K562 (cell line): ENCODE measurements around the gene TSPAN18. TPM values are rescaled to one million over a fixed set of nuclear protein-coding genes. Genes with fewer than 3 reads are reported as not detected.

Experiments
- ATAC-seq: fragments of 200-7000 bp; cut with Tn5 transposase; 3 replicates; pipeline ENCODE4 v1.9.1; 2020; ENCODE audit warnings: moderate library complexity
- BruUV-seq: library from RNA; stranded (reverse); fragments of 400-500 nt; replicated peaks from 2 replicates; lab custom pipeline; 2021; lab: Mats Ljungman, UMichigan
- CTCF ChIA-PET: fragments of 300-600 bp; formaldehyde crosslinking; extraction: SDS; loops from one replicate; lab custom pipeline; 2021; ENCODE audit warnings: low intra/inter-chr PET ratio; lab: Yijun Ruan, JAX
- POLR2A ChIA-PET: fragments of 300-600, 350-650 bp; sonication (Branson Sonifier 250); formaldehyde crosslinking; extraction: SDS; loops from one replicate; lab custom pipeline; 2021; ENCODE audit warnings: antibody characterized with exemption, inconsistent platforms; lab: Yijun Ruan, JAX
- DNase-seq, 4 experiments: peaks; one replicate each; pipeline versions ENCODE4 v3.0.0 to v3.0.0-alpha.2; 2011 to 2018; ENCODE audit warnings: low spot score in 3 of 4, mixed read lengths in 3 of 4; ENCODE audit errors: extremely low read depth in 1 of 4
- FAIRE-seq: peaks from 2 replicates; lab custom pipeline; 2011; peaks lifted over from hg19 to GRCh38; lab: Jason Lieb, UNC
- H2AFZ ChIP-seq: 2 replicates; pipeline ENCODE4 v1.6.0; 2011; ENCODE audit warnings: low read depth, low read length, control low read depth, inconsistent platforms
- H3K27ac ChIP-seq: fragments of 200-600 bp; 3 replicates; pipeline ENCODE4 v1.8.0; 2011; ENCODE audit warnings: low read depth, mild to moderate bottlenecking, control low read depth, inconsistent platforms, low read length, moderate library complexity, mixed read lengths; ENCODE audit errors: extremely low read depth
- H3K27me3 ChIP-seq, 2 experiments: fragments of 300-600 bp in 1 of 2; 2 replicates in 1 of 2; 3 replicates in 1 of 2; pipeline versions ENCODE4 v1.6.0 to v1.8.0; 2011; ENCODE audit warnings: inconsistent platforms in 2 of 2, low read length in 2 of 2, mild to moderate bottlenecking in 1 of 2, mixed read lengths in 1 of 2, moderate library complexity in 1 of 2; ENCODE audit not compliant: control insufficient read depth in 2 of 2, insufficient read depth in 2 of 2
- H3K36me3 ChIP-seq: fragments of 300-600 bp; 3 replicates; pipeline ENCODE4 v1.8.0; 2011; ENCODE audit warnings: mild to moderate bottlenecking, low read length, inconsistent platforms; ENCODE audit not compliant: control insufficient read depth, insufficient read depth
- H3K4me1 ChIP-seq, 2 experiments: fragments of 200-600 bp in 1 of 2; replicated peaks in 1 of 2; 2 replicates in 1 of 2; 3 replicates in 1 of 2; pipeline versions ENCODE4 v1.5.1 to v1.8.0; 2011; ENCODE audit warnings: inconsistent platforms in 2 of 2, low read length in 2 of 2, mild to moderate bottlenecking in 1 of 2, mixed read lengths in 1 of 2, moderate library complexity in 1 of 2; ENCODE audit not compliant: control insufficient read depth in 2 of 2, insufficient read depth in 2 of 2
- H3K4me2 ChIP-seq: 2 replicates; pipeline ENCODE4 v1.6.1; 2011; ENCODE audit warnings: low read length, control low read depth, inconsistent platforms, mixed read lengths; ENCODE audit not compliant: insufficient read depth
- H3K4me3 ChIP-seq: fragments of 200-600 bp; sonication (generic), shearing (Covaris generic); 2 replicates; pipeline ENCODE4 v1.5.1; 2016; ENCODE audit warnings: control low read depth, inconsistent platforms
- H3K79me2 ChIP-seq: fragments of 200-600 bp; 3 replicates; pipeline ENCODE4 v1.8.0; 2011; ENCODE audit warnings: low read length, inconsistent platforms; ENCODE audit not compliant: control insufficient read depth, insufficient read depth
- H3K9ac ChIP-seq, 2 experiments: 2 replicates each; pipeline versions ENCODE4 v1.6.0 to v1.6.1; 2011; ENCODE audit warnings: low read depth in 2 of 2, low read length in 2 of 2, control low read depth in 1 of 2, inconsistent platforms in 1 of 2, mild to moderate bottlenecking in 1 of 2, mixed read lengths in 1 of 2; ENCODE audit not compliant: insufficient read depth in 1 of 2
- H3K9me1 ChIP-seq: one replicate; pipeline ENCODE4 v1.6.0; 2011; ENCODE audit warnings: inconsistent platforms, mild to moderate bottlenecking, low read length, moderate library complexity; ENCODE audit not compliant: control insufficient read depth, insufficient read depth
- H3K9me3 ChIP-seq: replicated peaks from 2 replicates; pipeline ENCODE4 v1.5.1; 2011; ENCODE audit warnings: low read depth, low read length, inconsistent platforms; ENCODE audit not compliant: control insufficient read depth, insufficient read depth
- H4K20me1 ChIP-seq: replicated peaks from 2 replicates; pipeline ENCODE4 v1.6.1; 2011; ENCODE audit warnings: low read length, inconsistent platforms, mixed read lengths; ENCODE audit not compliant: control insufficient read depth, insufficient read depth
- PTTG1 ChIP-seq: fragments of 450-650 bp; IDR thresholded peaks from 2 replicates; pipeline ENCODE4 v1.6.1; 2016; ENCODE audit warnings: low read depth, mild to moderate bottlenecking, missing genetic modification characterization, missing compliant biosample characterization
- RFX1 ChIP-seq: fragments of 450-650 bp; IDR thresholded peaks from 2 replicates; pipeline ENCODE4 v1.6.1; 2016; ENCODE audit warnings: mild to moderate bottlenecking, moderate library complexity
- SMAD3 ChIP-seq: fragments of 450-650 bp; formaldehyde crosslinking; conservative IDR thresholded peaks from 2 replicates; pipeline ENCODE4 v1.4.0; 2020; ENCODE audit warnings: mild to moderate bottlenecking
- TRIM28 ChIP-seq: fragments of 450-650 bp; IDR thresholded peaks from 2 replicates; pipeline ENCODE4 v1.6.1; 2017
- ZNF224 ChIP-seq: sonication (generic); formaldehyde crosslinking; IDR thresholded peaks from 2 replicates; pipeline ENCODE4 v1.8.0; 2022; ENCODE audit warnings: mild to moderate bottlenecking, missing genetic modification reagents
- ZNF444 ChIP-seq: fragments of 250-450 bp; sonication (Bioruptor Pico); IDR thresholded peaks from 2 replicates; pipeline ENCODE4 v1.4.0; 2020; ENCODE audit warnings: mild to moderate bottlenecking, moderate library complexity
- ZNF57 ChIP-seq: fragments of 450-650 bp; formaldehyde crosslinking; IDR thresholded peaks from 2 replicates; pipeline ENCODE4 v1.4.0; 2020; ENCODE audit warnings: mild to moderate bottlenecking, moderate library complexity
- WGBS: fragments of 100-300 bp; shearing (Covaris generic); methylation state at CpG from one replicate; pipeline ENCODE4 v1.1.6; 2016; ENCODE audit warnings: low coverage, mixed read lengths; ENCODE audit not compliant: insufficient coverage; ENCODE audit errors: missing lambda C conversion rate; 5-methylcytosine and 5-hydroxymethylcytosine counted together
- in situ Hi-C: fragments of 300-500 bp; cut with MboI; formaldehyde crosslinking; loops from 4 replicates; pipeline ENCODE4 v1.15.0; 2018; ENCODE audit warnings: inconsistent platforms, mixed read lengths
- intact Hi-C: fragments of 100-400 bp; cut with micrococcal nuclease; formaldehyde crosslinking; loops from 2 replicates; pipeline ENCODE4 v1.14.2; 2022
- polyA plus RNA-seq, 8 experiments: library from polyadenylated mRNA; depleted of rRNA in 4 of 8; stranded (reverse) in 5 of 8; unstranded in 3 of 8; fragments of >200 nt; fragmentation: Nextera tagmentation in 2 of 8; fragmentation: Illumina TruSeq in 1 of 8; extraction: Ambion mirVana in 2 of 8; extraction: Trizol in 1 of 8; gene quantifications; 2 replicates each; pipeline versions ENCODE4 v1.2.1 to v1.2.3, GENCODE V29; 2011 to 2014; ENCODE audit warnings: inconsistent platforms in 1 of 8, missing spikeins in 1 of 8
- total RNA-seq, 7 experiments: library from RNA; depleted of rRNA in 6 of 7; stranded (reverse); fragments of >200 nt in 6 of 7; fragmentation: Illumina TruSeq in 2 of 7; extraction: Trizol in 2 of 7; gene quantifications; 2 replicates each; pipeline versions ENCODE4 v1.2.1 to v1.2.3, GENCODE V29; 2011 to 2021; ENCODE audit warnings: low replicate concordance in 1 of 7
- TF ChIP-seq, protein P1 (sequence below): fragments of 150-350 bp; conservative IDR thresholded peaks from 2 replicates; pipeline ENCODE4 v1.6.1; 2014; ENCODE audit warnings: low read length

The TSPAN18 gene
- total and polyA plus RNA-seq, 9 of the 15 experiments (the other 6 are each of a cell fraction or from before 2014, with no cell fraction given) = 0.17 to 0.35 (median 0.22) TPM; not detected in 4

DNA sequence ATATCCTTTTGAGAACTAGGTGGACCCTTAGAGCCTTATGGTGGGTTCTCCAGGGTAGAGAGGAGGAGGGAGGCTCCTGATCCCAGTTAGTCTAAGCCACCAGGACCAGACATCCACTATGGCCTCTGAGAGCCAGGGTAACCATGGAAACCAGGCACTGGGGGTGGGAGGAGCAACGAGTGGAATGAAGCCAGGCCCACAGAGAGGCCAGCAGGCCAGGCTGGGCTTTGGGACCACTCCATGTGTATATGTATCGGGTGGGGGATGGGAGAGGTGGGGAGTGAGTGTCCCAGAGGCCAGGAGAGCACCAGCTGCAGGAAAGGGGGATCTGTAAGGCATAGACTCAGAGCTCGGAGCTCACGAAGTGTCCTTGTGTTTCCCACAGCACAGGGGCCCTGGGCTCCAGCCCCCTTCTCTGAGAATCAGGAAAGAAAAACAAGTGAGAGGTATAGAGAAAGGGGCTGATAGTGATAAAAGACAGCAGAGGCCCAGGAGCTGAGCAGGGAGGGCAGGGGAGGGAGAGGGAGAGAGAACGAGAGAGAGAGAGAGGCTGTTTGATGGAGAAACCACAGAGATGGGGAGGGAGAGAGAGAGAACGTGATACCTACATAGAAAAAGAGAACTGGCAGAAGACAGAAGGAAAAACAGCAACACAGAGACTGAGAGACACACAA lies 15.5 kb upstream of the TSPAN18 start:
- TF ChIP-seq RFX1 (peak; percentile 77), ZNF444 (CRISPR knock-in tag) (no peak), TRIM28 (no peak)
- 0% methylated on average over 6 of the region's 6 CpGs for WGBS
- BruUV-seq = no TSS peak
- peaks cover 12 to 51% of the 10 kb centered on the region in 2 experiments; a peak in 3 of 5 replicates for H3K27me3 ChIP-seq
- DNase-seq = no peak
- H3K4me3 ChIP-seq = no peak overlapping the region
- ATAC-seq = no peak
- POLR2A ChIA-PET = interaction anchor here (0.6 to 0.8 kb wide), 3 partner anchors 13 to 165 kb away, joined by 3 read pairs; no protein-coding TSS in a partner anchor
- no peak overlapping the region for H2AFZ ChIP-seq
- H3K9me1 ChIP-seq = no peaks in the 10 kb centered on the region
- no peak for FAIRE-seq
- in situ Hi-C loops = no loop called here
- intact Hi-C loops = no loop called here
- H3K79me2 ChIP-seq = no peaks in the 10 kb centered on the region
- H3K4me2 ChIP-seq = no peak overlapping the region
- no peaks in the 10 kb centered on the region for H4K20me1 ChIP-seq
- no peaks in the 10 kb centered on the region for H3K9me3 ChIP-seq
- H3K36me3 ChIP-seq = no peaks in the 10 kb centered on the region
- H3K9ac ChIP-seq = no peak overlapping the region
- no peaks in the 10 kb centered on the region; a peak in 1 of 5 replicates for H3K4me1 ChIP-seq
- CTCF ChIA-PET = no interaction called here
- no peak overlapping the region for H3K27ac ChIP-seq

- Histone ChIP-seq H3K4me3 (no peak overlapping the region), H2AFZ (no peak overlapping the region), H3K27ac (no peak overlapping the region), H3K27me3 (peaks cover 17 to 45% of the 10 kb centered on the region in 2 experiments; a peak in 3 of 5 replicates), H3K9me3 (no peaks in the 10 kb centered on the region), H3K79me2 (no peaks in the 10 kb centered on the region), H3K9ac (no peak overlapping the region), H3K36me3 (no peaks in the 10 kb centered on the region), H3K4me2 (no peak overlapping the region), H4K20me1 (no peaks in the 10 kb centered on the region), H3K4me1 (no peaks in the 10 kb centered on the region; a peak in 1 of 5 replicates), H3K9me1 (no peaks in the 10 kb centered on the region)
- intact Hi-C loops = no loop called here
- ChIA-PET POLR2A (interaction anchor here (0.6 to 1.1 kb wide), 5 partner anchors 10 to 38 kb away, joined by 3 to 4 read pairs (median 3); no protein-coding TSS in a partner anchor), CTCF (no interaction called here)
- no TSS peak for BruUV-seq
- 1% methylated on average over 15 of the region's 16 CpGs for WGBS
- in situ Hi-C loops = no loop called here
- FAIRE-seq (no peak), DNase-seq (no peak), ATAC-seq (no peak)
- TF ChIP-seq ZNF57 (CRISPR knock-in tag) (no peak), SMAD3 (no peak), PTTG1 (tag) (no peak), ZNF224 (CRISPR knock-in tag) (no peak)
- TF ChIP-seq, protein P1, sequence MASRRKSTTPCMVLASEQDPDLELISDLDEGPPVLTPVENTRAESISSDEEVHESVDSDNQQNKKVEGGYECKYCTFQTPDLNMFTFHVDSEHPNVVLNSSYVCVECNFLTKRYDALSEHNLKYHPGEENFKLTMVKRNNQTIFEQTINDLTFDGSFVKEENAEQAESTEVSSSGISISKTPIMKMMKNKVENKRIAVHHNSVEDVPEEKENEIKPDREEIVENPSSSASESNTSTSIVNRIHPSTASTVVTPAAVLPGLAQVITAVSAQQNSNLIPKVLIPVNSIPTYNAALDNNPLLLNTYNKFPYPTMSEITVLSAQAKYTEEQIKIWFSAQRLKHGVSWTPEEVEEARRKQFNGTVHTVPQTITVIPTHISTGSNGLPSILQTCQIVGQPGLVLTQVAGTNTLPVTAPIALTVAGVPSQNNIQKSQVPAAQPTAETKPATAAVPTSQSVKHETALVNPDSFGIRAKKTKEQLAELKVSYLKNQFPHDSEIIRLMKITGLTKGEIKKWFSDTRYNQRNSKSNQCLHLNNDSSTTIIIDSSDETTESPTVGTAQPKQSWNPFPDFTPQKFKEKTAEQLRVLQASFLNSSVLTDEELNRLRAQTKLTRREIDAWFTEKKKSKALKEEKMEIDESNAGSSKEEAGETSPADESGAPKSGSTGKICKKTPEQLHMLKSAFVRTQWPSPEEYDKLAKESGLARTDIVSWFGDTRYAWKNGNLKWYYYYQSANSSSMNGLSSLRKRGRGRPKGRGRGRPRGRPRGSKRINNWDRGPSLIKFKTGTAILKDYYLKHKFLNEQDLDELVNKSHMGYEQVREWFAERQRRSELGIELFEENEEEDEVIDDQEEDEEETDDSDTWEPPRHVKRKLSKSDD = no peak
Measured at GRCh38 chr11:44711787-44712608, 14.8 kb upstream of the TSPAN18 start.
